ENCODE data around the gene DNAJC4. TPM values are rescaled to one million over a fixed set of nuclear protein-coding genes. Genes with fewer than 3 reads are reported as not detected.

Gene DNAJC4
- polyA plus RNA-seq, 1 donor from 2014 or later: 20.3 TPM

GRCh38 chr11:64267207-64267945 is 37.0 kb downstream of the DNAJC4 start:
- Histone ChIP-seq H3K27ac (ENCODE audit: low read length) (no peak overlapping the region), H2AFZ (ENCODE audit: low read depth, low read length) (no peak overlapping the region), H3K4me3 (ENCODE audit: low read length) (no peak overlapping the region), H4K20me1 (ENCODE audit: insufficient read depth) (no peaks in the 10 kb centered on the region), H3K9me2 (ENCODE audit: insufficient read depth, low read length) (no peaks in the 10 kb centered on the region), H3K9ac (ENCODE audit: low read length) (no peak overlapping the region), H3F3A (ENCODE audit: insufficient read depth, low read length, poor library complexity, severe bottlenecking) (peaks cover 6% of the 10 kb centered on the region), H3K36me3 (ENCODE audit: insufficient read depth, low read length) (no peaks in the 10 kb centered on the region), H3K9me3 (ENCODE audit: low read length) (no peaks in the 10 kb centered on the region), H3K27me3 (ENCODE audit: insufficient read depth, low read depth, low read length) (no peaks in the 10 kb centered on the region), H3K79me2 (replicated peaks; ENCODE audit: insufficient read depth, low read length) (no peaks in the 10 kb centered on the region), H3K4me2 (ENCODE audit: low read length) (no peak overlapping the region)
- TF ChIP-seq CTCF (IDR thresholded peaks at IDR 0.05; ENCODE audit: poor library complexity, severe bottlenecking) (no peak), SMC3 (conservative IDR thresholded peaks at IDR 0.05; ENCODE audit: poor library complexity) (no peak), TAF1 (IDR thresholded peaks at IDR 0.05; ENCODE audit: low read depth) (no peak), EZH2 (IDR thresholded peaks at IDR 0.05; ENCODE audit: borderline replicate concordance, insufficient read depth, low read length, poor library complexity, severe bottlenecking) (no peak), RAD21 (conservative IDR thresholded peaks at IDR 0.05) (no peak), MXI1 (conservative IDR thresholded peaks at IDR 0.05; ENCODE audit: poor library complexity, severe bottlenecking) (no peak), EP300 (conservative IDR thresholded peaks at IDR 0.05; ENCODE audit: poor library complexity, severe bottlenecking) (no peak), POLR2AphosphoS5 (IDR thresholded peaks at IDR 0.05) (no peak), REST (IDR thresholded peaks at IDR 0.05; ENCODE audit: borderline replicate concordance) (no peak)

GRCh38 chr11:64268025-64268892 is 37.9 kb downstream of the DNAJC4 start:
- no peak for TF ChIP-seq SMC3 (conservative IDR thresholded peaks at IDR 0.05; ENCODE audit: poor library complexity)
- no peak for TF ChIP-seq REST (IDR thresholded peaks at IDR 0.05; ENCODE audit: borderline replicate concordance)
- no peak for TF ChIP-seq MXI1 (conservative IDR thresholded peaks at IDR 0.05; ENCODE audit: poor library complexity, severe bottlenecking)
- TF ChIP-seq CTCF (IDR thresholded peaks at IDR 0.05; ENCODE audit: poor library complexity, severe bottlenecking): no peak
- TF ChIP-seq EZH2 (IDR thresholded peaks at IDR 0.05; ENCODE audit: borderline replicate concordance, insufficient read depth, low read length, poor library complexity, severe bottlenecking): no peak
- TF ChIP-seq TAF1 (IDR thresholded peaks at IDR 0.05; ENCODE audit: low read depth): no peak
- no peak for TF ChIP-seq RAD21 (conservative IDR thresholded peaks at IDR 0.05)
- no peak for TF ChIP-seq POLR2AphosphoS5 (IDR thresholded peaks at IDR 0.05)
- no peak for TF ChIP-seq EP300 (conservative IDR thresholded peaks at IDR 0.05; ENCODE audit: poor library complexity, severe bottlenecking)
- Histone ChIP-seq H3K27ac (ENCODE audit: low read length) (peak overlapping the region; percentile 87), H3K9me2 (ENCODE audit: insufficient read depth, low read length) (no peaks in the 10 kb centered on the region), H3K9ac (ENCODE audit: low read length) (peak overlapping the region; percentile 87), H2AFZ (ENCODE audit: low read depth, low read length) (no peak overlapping the region), H3K36me3 (ENCODE audit: insufficient read depth, low read length) (no peaks in the 10 kb centered on the region), H3K27me3 (ENCODE audit: insufficient read depth, low read depth, low read length) (no peaks in the 10 kb centered on the region), H3K79me2 (replicated peaks; ENCODE audit: insufficient read depth, low read length) (no peaks in the 10 kb centered on the region), H4K20me1 (ENCODE audit: insufficient read depth) (no peaks in the 10 kb centered on the region), H3K9me3 (ENCODE audit: low read length) (no peaks in the 10 kb centered on the region), H3K4me2 (ENCODE audit: low read length) (peak overlapping the region; percentile 89), H3F3A (ENCODE audit: insufficient read depth, low read length, poor library complexity, severe bottlenecking) (peaks cover 6% of the 10 kb centered on the region), H3K4me3 (ENCODE audit: low read length) (peak overlapping the region; percentile 96)

All from neural cell (in vitro differentiated cells).